A204.1 (cell line): ENCODE results near the gene ERCC5.

Experiments
- FAIRE-seq: peaks from 2 replicates; lab custom pipeline; 2012; peaks lifted over from hg19 to GRCh38; lab: Jason Lieb, UNC

The ERCC5 gene

DNA sequence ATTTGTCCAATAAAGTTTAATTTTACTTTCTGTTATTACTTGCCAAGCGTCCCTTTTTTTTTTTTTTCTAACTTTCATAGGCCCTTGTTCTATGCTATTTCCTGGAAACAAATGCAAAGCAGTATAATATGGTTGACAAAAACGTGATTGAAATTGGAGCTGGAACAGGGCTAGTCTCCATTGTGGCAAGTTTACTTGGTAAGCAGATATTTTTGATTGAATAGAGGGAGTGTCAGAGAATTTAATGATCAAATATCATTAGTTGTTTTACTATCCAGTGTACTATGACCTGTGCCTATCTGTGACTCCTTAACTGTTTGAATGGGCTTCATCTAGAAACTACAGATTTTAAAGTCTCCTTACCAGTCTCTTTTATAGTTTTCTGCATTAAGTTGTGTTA is 46.7 kb downstream of the ERCC5 start:
- FAIRE-seq, result no peak

DNA sequence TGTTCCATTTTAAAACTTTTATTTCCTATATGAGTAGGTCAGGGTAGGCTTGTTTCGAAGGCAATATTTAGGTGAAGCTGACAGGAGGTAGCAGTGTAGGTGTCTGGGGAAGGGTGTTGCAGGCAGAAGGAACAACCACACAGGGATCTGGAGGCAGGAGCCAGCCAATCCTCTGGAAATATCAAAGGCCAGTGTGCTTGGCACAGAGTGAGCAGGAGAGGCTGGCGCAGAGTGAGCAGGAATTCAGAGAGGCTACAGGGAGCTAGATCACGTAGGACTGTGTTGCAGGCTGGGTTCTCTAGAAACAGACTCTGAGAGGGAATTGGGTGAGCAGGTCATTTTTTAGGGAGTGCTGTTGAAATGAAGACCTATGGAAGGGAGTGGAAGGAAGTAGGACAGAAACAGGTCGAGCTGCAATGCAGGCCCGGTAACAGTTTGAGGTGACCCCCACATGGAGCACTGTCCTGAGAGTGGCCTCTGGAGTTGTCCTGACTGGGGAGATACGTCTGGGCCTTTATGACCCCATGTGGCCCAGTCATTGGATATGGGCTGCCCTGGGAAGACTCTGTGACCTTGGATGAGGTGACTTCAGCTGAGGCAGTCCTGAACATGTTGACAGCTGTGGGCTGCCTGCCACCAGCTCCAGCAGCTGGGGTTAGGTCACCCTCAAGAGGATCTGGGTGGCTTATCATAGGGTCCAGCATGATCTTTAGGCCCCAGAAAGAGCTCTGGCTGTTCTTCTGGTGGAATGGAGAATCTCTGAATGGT is 51.7 kb downstream of the ERCC5 start:
- FAIRE-seq, result no peak

DNA sequence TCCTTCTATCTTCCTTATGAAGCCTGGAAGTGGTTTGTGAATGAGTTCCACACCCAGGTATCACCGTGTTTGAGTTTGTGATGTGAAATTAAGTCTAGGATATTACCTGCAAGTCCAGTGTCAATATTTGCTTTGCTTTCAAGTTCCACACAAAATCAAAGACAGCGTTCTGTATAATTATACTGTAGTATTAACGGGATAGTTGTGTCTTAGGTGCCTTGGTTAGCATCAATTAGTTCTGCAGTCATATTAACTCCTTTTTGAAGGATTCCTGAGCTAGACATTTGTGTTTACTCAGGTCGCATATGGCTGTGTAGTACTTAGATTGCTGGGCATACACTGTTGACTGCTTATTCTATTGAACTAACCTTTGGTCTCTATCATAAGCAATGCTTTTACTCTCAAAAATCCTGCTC is 54.4 kb downstream of the ERCC5 start:
- no peak for FAIRE-seq

DNA sequence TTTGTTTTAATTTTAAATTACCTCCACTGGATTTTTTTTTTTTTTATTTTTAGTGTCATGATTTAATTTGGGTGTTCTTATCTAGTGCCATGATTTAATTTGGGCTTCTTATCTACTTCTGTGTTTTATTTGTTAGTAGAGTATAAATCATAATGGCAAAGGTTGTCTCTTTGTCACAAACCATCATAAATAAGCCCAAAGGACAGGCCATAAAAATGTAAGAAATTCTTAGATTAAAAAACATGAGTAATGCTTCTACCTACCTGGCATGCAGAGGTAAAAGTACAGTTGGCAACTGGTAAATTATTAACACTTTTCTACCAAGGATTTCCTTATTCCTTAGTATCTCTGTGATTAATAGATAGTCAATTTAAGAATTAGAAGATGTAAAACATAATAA is 55.2 kb downstream of the ERCC5 start:
- FAIRE-seq, result no peak

DNA sequence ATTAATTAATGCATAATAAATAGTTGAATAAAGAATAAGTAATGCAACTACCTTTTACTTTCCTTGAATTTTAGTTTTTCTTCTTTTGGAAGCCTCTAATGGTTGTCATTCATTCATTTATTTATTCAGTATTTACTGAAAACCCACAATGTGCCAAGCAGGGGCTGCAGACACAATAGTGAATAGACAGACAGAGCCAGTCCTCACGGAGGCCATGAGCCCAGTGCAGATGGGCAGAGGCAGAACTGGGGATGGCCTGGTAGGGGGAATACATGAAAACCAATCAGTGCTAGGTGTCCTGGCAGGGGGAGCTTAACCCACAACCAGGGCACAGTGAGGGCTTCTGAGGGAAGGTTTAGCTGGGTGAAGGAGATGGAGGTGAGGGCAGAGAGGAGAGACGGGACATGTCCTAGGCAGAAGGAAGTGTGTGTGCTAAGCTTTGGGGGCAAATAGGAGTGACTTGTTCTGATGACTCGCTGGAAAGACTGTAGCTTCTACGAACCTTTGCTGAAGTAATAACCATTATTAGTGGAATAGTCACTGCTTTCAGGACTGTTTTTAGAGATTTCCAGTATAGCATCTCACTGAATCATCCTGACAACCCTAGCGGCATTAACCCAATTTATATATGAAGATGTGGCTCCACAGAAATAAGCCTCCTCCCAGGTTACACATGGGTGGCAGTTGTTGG is 55.9 kb downstream of the ERCC5 start:
- no peak for FAIRE-seq

DNA sequence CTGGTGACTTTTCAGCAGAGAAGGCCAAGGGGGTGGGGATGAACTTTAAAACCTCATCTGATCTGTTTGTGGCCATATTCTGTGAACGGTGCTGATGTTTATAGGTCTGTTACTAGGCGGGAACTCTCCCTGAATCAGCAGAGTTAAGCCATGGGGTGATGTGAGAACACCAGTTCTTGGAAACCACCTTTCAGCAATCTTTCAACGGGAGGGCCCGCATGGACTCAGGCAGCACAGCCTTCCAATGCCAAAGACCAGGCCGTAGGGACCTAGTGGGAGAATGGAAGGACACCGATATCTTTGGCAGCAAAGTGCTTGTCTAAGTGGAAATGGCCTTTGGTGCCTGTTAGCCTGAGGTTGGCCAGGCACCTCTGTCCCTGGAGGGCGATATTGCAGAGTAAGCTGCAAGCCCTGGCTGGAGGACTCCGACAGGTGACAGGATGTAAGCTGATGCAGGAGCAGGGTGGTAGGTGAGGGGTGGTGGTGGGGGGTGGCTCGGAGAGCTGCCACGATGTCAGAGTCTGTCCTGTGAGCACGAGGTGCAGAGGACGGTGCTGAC is 57.0 kb downstream of the ERCC5 start:
- FAIRE-seq, result no peak

DNA sequence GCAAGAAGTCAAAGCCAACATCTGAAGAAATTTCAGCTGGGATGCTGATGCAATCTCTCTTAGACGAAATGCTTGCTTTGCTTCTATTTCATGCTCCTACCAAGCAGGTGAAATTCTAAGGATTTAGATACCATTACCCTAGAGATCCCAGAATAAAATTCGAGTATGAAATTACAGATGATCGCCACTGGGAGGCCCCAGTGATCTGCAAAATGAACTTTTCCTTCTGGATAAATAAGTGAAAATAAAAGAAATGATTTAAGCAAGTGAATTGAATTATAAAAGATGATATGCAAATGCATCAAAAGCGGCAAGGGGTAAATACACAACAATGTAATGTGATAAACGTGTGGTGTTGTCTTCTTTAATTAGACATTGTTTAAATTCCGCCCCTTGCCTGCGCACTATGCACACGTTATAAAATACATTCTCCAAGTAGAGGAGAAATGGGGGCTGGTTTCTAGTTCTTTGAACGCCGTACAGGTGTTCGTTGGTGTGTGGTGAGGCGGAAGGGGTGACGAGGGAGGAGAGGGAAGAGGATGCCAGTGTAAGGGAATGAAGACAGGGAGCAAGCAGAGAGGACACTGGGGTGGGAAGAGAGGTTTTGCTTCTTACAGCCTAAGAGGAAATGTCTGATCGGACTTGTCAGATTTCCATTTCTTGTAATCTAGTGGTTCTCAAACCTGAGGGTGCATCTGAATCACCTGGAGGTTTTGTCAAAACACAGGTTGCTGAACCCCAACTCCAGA is 58.0 kb downstream of the ERCC5 start:
- FAIRE-seq, result peak; percentile 78

DNA sequence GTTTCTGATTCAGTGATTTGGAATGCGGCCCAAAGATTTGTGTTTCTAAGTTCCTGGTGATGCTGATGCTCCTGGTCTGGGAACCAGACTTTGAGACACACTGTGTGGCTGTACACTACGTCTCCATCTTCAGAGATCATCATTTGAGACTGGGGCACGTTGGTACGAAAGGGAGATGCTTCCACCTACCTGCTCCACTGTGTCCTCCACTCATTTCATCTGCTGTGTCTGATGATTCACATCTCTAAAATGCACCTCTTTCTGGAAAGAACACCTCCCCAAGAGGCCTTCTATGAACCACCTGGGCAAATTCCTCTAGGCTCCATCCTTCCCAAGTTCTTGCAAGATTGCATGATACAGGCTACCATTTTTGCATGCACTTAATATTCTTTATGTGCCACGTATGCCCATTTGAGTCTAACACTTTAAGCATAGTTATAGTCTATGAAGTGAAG is 58.6 kb downstream of the ERCC5 start:
- FAIRE-seq, result no peak

DNA sequence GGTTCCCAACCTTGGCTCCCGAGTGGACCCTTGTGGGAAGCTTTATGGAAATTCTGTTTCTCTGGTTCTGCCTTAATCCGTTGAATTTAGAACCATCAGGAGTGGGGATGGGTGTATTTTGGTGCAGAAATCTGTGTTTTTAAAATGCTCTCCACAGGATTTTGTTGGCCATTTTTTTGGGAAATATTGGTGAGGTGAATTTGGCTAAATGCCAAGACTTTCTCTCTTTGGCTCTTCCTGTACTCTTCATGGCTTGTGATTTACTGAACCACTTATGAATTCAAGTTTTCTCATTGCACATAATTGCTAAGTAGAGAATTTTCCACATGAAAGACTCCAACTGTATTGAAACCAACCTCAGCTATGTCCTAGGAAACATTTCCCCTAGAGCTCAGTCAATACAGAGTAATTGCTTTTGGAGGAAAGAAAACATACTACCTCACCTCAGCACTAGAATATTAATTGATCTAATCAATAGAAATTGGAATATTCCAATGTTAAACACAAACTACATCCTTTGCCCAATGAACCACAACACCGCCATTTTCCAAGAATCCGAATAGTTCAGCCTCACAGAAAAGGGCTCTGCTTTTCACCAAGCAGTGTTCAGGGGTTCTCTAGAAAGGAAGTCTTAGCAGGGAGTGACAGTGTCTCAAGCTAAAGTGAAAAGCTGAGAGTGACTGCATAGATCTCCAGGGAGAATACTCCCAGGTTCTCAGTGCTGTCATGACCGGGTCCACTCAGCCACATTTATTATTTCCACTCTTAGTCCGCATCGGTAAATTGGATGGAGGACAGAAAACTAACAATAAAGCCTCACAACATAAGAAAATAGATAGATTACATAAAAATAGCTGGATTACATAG is 60.3 kb downstream of the ERCC5 start:
- no peak for FAIRE-seq

DNA sequence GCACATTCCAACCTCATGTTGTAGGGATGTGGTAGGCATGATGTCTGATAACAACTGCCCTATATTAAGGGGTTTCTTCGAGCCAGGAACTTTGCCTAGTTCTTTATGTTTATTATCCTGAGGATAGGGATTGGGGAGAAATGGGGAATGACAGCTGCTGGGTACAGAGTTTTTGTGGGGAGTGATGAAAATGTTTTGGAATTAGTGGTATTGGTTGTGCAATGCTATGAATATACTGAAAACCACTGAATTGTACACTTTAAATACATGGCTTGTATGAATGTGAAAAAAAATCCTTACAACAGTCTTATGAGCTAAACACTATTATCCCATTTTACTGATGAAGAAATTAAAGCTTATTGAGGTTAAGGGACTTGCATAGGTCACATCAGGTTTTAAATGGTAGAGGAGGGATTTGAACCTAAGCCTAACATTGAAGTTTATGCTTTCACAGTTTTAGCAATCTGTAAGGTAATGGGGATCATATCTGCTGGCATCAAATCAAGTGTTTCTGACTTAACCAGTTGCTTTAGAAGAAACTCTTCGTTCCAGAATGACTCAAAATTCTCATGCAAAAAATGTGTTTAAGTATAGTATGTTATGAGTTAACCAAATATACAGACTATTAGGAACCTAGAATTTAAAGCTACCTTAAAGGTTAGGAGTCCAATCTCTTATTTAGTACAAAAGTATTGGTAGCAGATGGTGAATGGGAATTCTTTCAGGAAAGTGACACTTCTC is 61.4 kb downstream of the ERCC5 start:
- no peak for FAIRE-seq

DNA sequence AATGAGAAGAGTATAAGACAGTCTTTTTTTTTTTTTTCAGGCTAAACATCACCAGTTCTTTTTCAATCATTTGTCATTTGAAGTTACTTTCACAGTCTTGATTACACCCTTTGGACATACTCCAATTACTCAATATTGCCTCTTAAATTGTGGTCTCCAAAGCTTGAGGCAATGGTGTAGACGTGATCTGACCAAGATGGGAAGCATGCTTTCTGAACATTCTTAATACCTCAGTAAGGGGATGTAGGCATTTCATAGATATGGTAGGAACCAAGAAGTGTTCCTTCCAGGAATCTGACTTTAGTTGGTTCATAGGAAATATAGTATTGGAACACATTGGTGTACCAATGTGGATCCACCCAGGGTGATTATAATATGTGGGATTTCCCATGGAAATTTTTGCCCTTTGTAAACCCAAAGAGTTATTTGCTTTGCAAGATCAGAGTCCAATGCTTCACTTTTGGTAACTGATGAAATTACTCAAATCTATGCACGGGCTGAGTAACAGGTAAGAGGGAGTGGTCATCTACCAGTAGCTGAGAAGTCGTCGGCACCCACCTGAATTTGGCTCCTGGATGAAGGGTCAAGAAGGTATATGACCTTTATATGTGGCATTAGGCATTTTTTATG is 62.2 kb downstream of the ERCC5 start:
- no peak for FAIRE-seq

DNA sequence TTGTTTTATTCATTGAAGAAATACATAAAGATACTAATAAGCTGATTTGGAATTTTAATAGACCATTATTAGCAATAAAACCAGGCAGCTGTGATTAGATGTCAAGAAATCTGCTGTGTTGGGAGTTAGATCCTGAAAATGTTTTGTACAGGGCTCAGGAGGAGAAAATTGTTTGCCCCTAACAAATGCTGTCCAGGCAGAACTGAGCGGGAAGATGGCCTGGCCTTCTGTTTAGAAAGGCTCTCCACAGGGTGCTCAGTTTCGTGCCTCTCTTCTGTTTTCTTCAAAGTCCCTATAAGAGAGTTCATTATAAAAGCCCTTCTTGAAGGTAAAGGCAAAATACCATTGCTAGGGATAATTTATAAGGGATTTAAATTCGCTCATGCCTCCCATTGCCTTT is 64.1 kb downstream of the ERCC5 start:
- FAIRE-seq, result no peak

DNA sequence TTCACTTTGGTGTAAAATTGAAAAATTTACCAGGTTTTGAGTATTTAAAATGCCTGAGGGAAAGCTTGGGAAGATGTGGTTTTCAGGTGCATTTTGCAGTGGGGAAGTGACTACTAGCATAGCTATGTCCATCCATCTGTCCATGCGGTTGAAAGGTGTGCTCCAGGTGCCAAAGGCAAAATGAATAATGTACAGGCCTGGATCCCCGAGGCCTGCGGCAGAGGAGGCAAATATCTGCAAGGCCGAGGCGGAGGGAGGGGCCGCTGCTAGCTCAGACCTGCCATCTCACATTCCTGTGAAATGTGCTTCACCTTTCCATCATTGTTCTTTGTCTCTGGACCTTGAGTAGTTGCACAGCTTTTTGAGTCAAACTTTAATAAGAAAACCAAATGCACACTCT is 65.5 kb downstream of the ERCC5 start:
- no peak for FAIRE-seq

DNA sequence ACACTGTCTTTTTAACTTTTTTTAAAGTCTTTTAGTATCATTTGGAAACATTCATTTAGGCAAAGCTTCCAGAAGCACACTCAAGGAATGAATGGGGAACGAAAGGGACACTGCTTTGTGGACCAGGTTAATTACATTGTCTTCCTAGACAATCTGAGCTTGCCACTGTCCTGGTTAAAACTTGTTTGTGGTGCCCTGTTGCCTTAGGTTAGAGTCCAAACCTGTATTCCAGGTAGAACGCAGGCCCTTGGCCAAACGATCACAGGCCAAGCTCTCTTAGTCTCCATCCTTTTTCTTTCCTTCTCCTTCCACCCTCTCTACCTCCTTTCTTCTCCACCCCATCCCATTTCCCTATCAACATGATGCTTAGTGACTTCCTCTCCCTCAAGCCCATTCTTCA is 66.8 kb downstream of the ERCC5 start:
- no peak for FAIRE-seq

DNA sequence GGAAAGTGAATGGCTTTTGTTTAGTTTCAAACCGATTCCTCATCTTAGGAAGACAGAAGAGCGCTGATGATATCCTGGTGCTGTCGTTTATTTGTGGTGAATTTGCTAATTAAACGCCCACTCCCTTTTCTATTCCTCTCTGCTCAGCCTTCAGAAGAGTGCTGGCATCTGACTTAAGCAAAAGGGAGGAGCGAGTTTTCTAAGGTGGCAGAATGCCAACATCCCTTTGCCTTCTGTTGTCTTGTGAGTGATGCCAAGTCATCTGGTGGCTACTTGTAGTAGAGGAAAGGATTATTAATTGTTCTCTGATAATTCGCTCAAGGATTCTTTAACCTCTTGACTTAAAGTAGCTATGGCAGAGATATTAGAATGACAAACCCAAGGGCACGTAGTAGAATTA is 68.1 kb downstream of the ERCC5 start:
- FAIRE-seq, result no peak

DNA sequence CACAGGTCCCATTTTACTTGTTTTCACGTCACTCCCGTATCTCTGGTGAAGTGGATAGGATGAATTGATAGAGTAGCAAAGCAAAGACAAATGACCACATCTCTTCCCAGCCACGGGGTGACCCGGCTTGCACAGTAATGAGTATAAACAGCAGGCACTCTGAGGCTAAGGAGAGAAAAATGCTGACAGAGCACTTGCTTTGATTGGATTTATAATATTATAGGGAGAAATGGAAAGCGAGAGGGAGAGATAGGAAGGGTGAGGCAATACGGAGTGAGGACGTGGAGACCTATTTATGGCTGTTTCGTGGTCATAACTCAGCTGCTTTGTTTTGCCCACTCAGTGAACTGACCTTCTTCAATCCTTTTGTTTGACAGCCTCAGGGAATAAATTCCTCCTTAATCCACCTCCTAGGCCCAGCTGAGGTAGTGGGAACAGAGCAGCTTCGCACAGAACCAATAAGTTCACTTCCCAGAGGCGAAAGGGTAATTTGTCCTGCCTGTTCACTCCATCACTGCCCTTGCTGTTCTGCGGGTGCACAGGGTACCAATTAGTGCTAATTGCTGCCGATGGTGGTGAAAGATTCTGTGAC is 68.6 kb downstream of the ERCC5 start:
- FAIRE-seq, result no peak

DNA sequence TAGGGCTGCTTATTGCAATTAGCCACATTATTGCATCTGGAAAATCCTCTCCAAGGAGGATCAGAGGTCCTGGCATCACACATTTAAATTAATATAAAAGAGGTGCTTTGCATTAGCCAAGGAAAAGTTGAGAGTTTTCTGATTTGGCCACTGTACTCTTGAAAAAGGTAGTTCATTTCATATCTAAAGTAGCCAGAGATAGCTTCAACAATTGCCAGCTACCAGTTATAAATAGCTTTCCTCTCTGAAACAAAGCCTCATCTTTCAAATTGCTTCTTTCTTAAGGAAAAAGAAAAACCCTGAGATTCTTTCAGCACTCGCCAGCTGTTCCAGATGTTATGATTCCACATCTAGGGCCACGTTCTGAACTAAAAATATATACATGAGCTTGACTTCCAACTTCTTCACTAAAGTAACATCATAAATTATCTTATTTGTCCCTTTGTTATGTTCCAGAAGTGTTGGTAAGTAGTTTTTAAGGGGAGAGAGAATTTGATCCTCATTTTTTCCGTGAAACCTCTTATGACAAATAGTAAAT is 69.6 kb downstream of the ERCC5 start:
- FAIRE-seq, result no peak

DNA sequence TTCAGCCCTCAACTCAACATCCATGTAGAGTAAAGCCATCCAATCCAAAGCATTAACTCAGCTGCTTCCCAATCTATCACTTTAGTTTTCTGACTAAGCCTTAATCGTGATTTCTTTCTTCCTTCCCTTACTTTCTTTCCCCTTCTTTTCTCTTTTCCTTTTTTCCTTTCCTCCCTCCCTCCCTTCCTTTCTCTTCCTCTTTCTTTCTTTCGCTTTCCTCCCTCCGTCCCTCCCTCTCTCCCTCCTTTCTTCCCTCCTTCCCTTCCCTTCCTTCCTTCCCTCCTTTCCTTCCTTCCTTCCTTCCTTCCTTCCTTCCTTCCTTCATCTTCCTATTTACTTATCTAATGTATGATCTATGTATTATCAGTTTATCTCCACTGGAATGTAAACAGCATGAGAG is 71.2 kb downstream of the ERCC5 start:
- no peak for FAIRE-seq

DNA sequence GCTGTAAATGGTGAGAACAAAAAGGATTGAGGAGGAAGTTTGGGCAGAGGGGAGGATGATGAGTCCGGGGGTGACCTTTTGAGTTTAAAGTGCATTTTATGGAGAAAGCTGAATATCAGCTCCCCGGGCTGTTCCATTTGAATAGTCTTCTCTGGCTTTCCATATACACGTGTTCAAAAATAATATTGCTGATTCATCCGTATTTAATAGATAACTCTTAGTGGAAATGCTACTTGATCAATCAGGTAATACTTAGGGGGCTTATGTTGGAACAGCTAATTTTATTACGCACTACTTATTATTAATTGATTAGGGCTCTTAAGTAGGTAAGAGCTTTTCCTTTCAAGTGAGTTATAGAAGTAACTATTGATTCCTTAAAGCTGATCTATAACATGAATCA is 76.4 kb downstream of the ERCC5 start:
- no peak for FAIRE-seq
